HCT116 (cell line): ENCODE data around the gene SRA1.

Source experiments
- CEBPB ChIP-seq: IDR thresholded peaks from 2 replicates; pipeline ENCODE4 v1.6.1; 2012; ENCODE audit warnings: low read depth
- EZH2 ChIP-seq: fragments of 200-600 bp; sonication (generic); IDR thresholded peaks from 2 replicates; pipeline ENCODE4 v1.6.1; 2017; ENCODE audit warnings: antibody characterized with exemption, mixed run types
- TF ChIP-seq, protein P1 (sequence below), 3 experiments: fragments of 200-600 bp in 1 of 3; sonication (generic) in 1 of 3; IDR thresholded peaks in 2 of 3; conservative IDR thresholded peaks in 1 of 3; 2 replicates each; pipeline ENCODE4 v1.5.1; 2012 to 2017; ENCODE audit warnings: low read depth in 2 of 3, low read length in 2 of 3, antibody characterized with exemption in 1 of 3, borderline replicate concordance in 1 of 3, control low read depth in 1 of 3, mild to moderate bottlenecking in 1 of 3, mixed read lengths in 1 of 3, mixed run types in 1 of 3, moderate library complexity in 1 of 3; ENCODE audit not compliant: insufficient read depth in 1 of 3

GRCh38 chr5:140513124-140513523, 44.1 kb downstream of the SRA1 start:
- no peak for TF ChIP-seq CEBPB
- TF ChIP-seq EZH2, result no peak
- TF ChIP-seq, protein P1, sequence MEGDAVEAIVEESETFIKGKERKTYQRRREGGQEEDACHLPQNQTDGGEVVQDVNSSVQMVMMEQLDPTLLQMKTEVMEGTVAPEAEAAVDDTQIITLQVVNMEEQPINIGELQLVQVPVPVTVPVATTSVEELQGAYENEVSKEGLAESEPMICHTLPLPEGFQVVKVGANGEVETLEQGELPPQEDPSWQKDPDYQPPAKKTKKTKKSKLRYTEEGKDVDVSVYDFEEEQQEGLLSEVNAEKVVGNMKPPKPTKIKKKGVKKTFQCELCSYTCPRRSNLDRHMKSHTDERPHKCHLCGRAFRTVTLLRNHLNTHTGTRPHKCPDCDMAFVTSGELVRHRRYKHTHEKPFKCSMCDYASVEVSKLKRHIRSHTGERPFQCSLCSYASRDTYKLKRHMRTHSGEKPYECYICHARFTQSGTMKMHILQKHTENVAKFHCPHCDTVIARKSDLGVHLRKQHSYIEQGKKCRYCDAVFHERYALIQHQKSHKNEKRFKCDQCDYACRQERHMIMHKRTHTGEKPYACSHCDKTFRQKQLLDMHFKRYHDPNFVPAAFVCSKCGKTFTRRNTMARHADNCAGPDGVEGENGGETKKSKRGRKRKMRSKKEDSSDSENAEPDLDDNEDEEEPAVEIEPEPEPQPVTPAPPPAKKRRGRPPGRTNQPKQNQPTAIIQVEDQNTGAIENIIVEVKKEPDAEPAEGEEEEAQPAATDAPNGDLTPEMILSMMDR (IDR thresholded peaks at IDR 0.05 in 2 of 3, conservative IDR thresholded peaks at IDR 0.05 in 1 of 3; ENCODE audit: borderline replicate concordance in 1 of 3, insufficient read depth in 1 of 3, low read depth in 2 of 3, low read length in 2 of 3), result no peak
